Right ventricle myocardium superior (tissue), 1 donor: ENCODE results near the gene BICD1. TPM values are rescaled to one million over a fixed set of nuclear protein-coding genes. Genes with fewer than 3 reads are reported as not detected.
A peak's percentile ranks its signal among the peaks of the same experiment; 100 is the strongest.

Experiments
- ATAC-seq: fragments of 200-7000 bp; cut with Tn5 transposase; one replicate; pipeline ENCODE4 v1.9.1; 2020; ENCODE audit warnings: mild to moderate bottlenecking; ENCODE audit not compliant: poor library complexity
- DNase-seq: peaks from one replicate; pipeline ENCODE4 v3.0.0-alpha.2; 2020
- intact Hi-C: fragments of 100-400 bp; cut with DNase I; formaldehyde crosslinking; loops from one replicate; pipeline ENCODE4 v1.11.2; 2022
- total RNA-seq: library from RNA; stranded (reverse); fragmentation: NEBNext Ultra II Directional; extraction: Animal tissue kit (Norgen Biotek cat#: 25700); gene quantifications from one replicate; pipeline ENCODE4 v1.2.1, GENCODE V29; 2021
- donor health status: DM: no; HTN: yes; CAD: no; lungs with severe emphysema.

Gene BICD1
- total RNA-seq, 1 donor from 2014 or later, result 3.5 TPM

DNA sequence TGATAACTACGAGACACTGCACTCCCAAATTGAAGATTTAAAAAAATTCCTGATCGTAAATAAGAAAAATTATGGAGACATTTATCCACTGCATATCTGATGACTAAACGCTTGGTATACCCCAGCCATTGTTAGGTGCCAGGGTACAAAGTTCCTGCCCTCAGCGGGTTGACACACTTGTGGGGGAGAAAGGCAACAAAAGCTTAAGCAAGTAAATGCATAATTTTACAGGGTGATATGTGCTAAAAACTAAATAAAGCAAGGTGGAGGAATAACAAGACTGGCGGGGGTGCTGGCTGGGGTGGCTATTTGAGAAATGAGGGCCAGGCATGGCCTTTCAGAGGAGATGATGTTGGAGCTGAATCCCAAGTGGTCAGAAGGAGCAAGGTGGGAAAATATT lies 25.0 kb downstream of the BICD1 start:
- no peak for DNase-seq
- no peak for ATAC-seq
- intact Hi-C loops, result no loop called here

DNA sequence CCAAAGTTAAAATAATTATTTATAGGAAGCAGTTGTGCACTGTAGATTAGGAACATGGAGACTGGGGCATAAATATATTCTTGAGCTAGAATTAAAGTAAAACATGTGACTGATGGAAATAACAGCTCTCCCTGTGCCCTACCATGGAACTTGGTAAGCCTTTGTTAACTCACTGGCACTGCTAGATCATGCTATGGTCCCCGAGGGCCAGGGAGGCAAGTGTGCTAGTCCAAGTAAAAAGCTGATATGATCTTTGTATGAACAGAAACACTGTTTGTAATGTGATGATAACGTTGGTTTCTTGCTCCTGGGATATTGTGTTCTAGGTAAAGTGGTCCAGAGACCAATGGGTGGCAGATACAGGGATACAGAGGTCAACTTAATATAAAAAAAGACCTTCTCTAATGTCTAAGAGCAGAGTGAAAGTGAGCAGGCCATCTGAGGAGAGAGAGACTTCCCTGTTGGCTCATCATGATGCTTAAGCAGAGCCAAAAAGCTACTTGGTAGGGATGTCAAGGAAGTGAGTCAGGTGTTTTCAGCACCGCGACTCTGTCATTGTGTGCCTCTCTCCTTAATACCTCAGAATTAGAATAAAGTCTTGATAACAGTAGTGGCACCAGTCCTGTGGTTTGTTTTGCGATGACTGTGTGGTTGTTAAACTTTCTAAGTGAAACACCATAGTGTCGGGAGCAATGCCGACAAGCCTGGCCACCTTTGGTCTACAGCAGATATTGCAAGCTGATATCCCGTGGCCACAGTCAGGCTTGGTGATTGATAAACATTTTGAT lies 27.6 kb downstream of the BICD1 start:
- intact Hi-C loops, result no loop called here

DNA sequence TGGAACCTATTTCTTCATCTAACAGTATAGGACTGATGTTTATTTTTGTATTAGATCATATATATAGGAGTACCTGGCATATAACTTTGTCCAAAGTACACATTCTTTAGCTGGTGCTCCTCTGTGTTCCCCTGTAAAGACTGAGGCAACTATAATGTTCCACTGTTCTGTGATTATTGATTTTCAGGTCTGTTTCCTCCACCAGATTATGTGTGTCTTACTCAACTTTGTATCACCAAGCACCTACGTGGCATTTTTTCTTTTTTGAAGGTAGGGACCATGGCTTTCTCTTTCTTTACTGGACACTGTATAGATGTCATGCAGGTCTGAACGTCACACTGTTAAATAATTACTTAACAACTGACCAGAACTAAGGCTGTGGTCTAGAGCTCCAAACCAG lies 29.3 kb downstream of the BICD1 start:
- DNase-seq (no peak), ATAC-seq (no peak)
- intact Hi-C loops, result no loop called here

More for the DNA sequence above, 27.6 kb downstream of the BICD1 start:
- DNase-seq (no peak), ATAC-seq (no peak)

DNA sequence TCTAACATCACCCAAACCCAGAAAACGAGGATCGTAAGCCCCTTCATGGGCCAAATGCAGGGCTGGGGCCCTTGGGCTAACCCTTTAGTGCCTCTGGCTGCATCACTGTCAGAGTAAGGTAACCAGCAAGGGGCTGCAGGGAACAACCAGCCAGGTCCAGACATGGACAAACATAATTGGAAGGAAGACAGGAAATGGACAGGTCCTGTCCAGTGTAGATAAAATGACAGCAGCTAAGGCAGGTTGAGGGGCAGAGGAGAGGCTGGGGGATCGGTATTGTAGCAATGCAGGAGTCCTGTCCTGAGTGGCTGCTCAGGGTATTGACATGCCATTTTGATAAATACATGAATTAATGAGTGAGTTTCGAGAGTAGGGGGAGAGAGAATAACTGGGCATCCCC lies 29.8 kb downstream of the BICD1 start:
- no peak for ATAC-seq
- intact Hi-C loops, result no loop called here
- no peak for DNase-seq

DNA sequence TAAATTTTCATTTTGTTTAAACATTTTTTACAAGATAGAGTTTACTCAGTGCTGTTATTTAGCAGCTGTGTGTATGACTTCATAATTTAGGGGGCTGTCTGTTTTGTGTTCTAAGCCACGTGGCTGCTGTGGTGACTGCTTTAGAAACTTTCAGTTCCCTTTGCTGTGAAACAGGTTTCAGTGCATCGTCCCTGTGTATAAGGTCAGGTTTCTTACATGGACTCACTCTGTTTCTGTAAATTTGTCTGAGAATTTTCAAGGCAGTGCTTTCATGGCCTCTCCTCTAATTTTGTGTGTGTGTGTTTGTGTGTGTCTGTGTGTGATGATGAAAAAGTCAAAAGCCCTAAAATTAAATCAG lies 32.4 kb downstream of the BICD1 start:
- DNase-seq (no peak), ATAC-seq (peak; percentile 71)
- intact Hi-C loops, result no loop called here

DNA sequence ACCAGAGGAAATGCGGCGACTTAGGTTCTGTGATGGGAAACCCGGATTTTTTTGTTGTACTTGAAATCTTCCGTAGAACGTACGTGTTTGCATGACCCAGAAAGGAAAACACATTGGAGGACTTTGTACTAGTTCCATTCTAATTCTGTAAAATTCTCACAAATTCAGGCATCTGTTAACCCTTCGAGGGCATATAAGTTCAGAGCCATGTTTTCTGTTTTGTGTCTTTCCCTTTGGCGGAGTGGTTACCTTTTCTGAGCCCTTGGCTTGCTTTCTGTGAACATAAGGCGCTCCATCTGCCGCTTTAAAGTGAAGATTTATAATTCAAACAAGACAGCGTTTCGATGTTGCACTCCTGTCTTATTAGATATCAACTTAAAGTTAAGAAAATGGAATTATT lies 34.2 kb downstream of the BICD1 start:
- intact Hi-C loops, result no loop called here
- DNase-seq (no peak), ATAC-seq (no peak)

DNA sequence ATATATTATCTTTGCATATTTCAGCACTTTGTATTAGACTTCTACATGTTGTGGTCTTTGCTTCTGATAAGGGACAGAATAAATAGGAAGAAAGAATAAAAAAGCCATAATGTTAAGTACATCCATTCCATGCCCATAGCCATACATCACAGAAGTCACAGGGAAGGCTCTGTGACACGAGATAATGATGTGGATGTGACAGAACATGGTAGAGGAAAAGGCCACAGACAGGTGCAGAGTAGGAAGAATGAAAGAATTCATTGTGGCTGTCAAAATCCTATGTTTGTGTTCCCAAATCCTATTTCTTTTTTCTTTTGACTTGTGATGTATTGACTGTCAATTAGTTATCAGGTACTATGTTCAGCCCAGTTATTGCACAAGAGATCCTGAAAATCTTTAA lies 38.4 kb downstream of the BICD1 start:
- no peak for ATAC-seq
- no peak for DNase-seq

DNA sequence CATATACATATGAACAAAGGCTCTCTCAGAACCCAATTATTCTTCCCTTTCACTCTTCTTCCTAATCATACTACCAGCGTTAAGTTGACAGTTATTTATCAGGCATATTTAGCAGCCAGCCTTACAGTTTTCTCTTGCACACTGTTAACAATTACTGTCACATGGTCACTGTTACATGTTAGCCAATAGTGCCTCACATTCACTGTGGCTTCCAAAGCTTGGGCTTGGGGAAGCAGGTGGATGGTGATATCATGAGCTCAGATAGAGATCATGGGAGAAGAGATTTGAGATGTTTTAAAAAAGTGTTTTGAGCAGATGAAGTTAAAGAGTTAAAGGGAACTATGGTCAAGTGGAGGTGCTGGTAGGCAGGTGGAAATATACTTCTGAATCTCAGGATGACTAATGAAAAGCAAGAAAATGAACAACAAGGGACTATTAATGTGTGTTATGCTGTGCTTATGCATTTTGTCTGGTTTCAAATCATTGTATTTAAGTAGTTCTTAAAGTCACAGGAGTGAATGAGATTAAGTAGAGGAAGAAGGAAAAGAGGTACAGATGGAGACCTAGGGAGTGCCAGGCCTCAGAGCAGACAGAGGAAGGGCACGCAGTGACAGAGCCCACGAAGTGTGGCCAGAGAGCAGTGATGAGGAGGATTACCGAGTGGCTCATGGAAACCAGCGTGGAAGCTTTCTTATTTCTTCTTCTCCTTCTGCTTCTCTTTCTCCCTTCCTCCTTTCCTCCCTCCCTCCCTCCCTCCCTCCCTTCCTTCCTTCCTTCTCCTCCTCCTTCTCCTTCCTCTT lies 39.6 kb downstream of the BICD1 start:
- ATAC-seq, result no peak
- no peak for DNase-seq
- intact Hi-C loops, result no loop called here

More for the DNA sequence above, 38.4 kb downstream of the BICD1 start:
- intact Hi-C loops, result no loop called here

DNA sequence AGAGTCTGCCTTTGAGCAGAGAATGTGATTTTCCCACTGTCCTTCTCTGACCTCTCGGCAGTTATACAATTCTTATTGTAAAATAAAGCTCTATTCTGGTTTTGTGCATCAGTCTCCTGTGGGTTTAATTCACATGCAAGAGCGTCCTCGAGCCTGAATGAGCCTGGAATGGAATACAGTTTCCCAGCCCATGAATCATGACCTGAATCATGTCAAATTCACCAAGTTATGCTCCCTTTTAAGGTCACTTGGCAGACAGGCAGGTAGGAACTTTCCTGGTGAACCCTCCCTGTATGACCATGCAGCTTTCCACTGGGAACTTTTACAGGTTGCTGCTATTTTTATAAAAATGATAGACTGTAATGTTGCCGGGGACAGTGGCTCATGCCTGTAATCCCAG lies 41.7 kb downstream of the BICD1 start:
- intact Hi-C loops, result no loop called here
- DNase-seq (no peak), ATAC-seq (no peak)

DNA sequence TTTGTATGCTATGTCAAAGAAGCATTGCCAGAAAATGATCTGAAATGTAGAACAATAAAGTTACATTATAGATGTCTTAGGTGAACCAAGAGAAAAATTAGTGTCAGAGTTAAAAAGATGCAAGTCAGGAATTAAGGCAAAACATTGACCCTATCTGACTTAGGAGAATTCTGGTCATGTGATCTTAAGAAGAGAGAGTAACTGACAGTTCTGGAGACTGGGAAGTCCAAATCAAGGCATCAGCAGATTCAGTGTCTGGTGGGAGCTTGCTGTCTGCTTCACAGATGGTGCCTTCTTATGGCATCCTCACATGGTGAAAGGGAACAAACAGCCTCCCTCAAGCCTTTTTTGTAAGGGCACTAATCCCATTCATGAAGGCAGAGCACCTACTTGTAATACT lies 42.8 kb downstream of the BICD1 start:
- DNase-seq (no peak), ATAC-seq (no peak)
- intact Hi-C loops, result no loop called here

DNA sequence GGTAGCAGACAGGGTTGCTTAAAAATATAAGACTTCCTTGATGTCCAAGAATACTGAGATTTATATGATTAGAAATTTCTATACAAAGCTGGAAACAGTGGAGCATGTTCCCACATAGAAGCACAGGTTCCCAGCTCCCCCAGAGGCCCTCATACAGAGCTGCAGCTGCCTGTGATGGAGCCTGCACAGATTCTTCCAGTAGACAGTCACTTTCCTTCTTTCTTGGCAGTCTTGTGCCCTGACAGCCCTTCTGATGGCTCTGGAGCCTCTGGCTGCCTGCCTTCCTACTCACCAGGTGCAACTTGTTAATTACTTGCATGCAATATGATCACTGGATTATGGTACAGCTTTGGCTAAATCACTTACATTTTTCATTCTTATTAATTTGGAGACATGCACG lies 44.4 kb downstream of the BICD1 start:
- no peak for ATAC-seq
- DNase-seq, result no peak
- intact Hi-C loops, result no loop called here

DNA sequence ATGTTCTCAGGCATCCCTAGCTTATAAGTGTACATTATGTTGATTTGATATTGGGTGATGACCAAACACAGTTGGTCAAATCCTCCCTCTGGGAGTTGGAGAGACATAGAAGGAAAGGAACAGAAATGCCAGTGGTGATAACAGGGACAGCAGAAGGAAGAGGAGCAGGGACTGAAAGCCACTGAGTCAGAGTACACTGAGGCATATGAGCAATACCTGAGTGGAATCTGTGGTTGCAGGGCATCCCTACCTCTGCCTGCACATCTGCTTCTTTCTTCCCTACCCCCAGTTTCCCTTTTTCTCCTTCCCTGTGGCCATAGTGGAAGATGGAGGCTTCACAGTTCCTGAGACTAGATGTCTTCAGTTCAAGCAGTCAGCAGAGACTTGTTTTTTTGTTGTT lies 44.9 kb downstream of the BICD1 start:
- no peak for DNase-seq
- intact Hi-C loops, result no loop called here
- ATAC-seq, result no peak

DNA sequence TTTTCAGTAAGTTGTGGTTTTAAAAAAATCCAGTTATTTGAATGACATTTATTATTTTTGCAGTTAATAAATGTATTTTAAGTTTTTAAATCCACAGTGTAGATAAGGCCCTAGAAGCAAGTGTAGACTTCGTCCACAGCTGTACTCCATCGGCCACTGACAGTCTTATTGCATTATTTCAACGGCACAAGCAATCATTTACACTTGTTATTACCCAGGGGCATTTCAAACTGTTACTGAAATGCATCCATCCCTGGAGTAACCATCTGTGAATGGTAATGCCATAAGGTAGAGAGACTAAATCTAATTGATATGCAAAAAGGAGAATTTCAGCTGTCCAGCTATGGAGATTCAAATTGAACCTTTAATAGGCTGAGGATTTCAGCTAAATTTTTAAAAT lies 48.4 kb downstream of the BICD1 start:
- DNase-seq, result no peak
- intact Hi-C loops, result no loop called here
- ATAC-seq, result no peak

DNA sequence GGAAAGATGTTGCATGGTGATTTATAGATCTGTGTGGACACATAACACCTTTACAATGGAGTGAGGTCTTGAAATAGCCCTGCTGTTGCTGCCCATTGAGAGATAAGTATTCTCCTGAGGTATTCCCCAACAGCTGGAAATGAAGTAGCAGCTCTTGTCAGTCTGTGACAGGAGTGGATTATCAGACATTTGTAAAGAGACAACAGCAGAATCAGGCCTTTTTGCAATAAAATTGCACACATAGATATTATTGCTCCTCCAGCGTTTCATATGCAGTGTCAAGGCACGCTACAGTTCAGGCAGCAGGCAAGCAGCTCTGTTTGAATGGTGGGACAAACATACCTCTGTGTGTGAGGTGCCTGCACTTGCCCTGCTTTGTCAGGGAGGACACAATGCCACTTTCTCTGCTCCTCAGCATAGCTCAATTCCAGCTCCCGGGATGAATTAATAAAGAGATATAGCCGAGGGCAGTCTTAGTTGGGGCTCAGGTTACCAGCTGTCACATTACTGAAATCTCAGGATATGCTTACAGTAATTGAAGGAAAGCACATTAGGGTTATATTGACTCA lies 49.4 kb downstream of the BICD1 start:
- DNase-seq (no peak), ATAC-seq (no peak)
- intact Hi-C loops, result no loop called here

DNA sequence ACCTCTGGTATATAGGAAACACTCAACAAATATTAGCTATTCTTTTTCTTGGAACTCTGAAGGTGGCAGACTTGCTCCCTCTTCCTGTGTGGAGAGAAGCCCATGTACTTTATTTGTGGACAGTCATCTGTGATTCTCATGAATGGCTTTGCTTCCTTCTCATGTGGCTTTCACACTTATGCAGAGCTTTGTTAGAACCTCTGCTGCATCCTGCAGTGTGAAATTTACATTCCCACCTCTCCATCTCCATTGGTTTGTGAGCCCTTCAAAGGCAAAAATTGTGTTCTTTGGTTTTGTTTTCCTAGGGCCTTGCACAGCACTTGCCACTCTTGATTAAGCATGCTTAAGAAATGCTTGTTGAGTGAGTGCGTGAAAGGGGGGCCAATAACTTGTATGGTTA lies 51.9 kb downstream of the BICD1 start:
- no peak for DNase-seq
- ATAC-seq, result no peak
- intact Hi-C loops, result no loop called here

DNA sequence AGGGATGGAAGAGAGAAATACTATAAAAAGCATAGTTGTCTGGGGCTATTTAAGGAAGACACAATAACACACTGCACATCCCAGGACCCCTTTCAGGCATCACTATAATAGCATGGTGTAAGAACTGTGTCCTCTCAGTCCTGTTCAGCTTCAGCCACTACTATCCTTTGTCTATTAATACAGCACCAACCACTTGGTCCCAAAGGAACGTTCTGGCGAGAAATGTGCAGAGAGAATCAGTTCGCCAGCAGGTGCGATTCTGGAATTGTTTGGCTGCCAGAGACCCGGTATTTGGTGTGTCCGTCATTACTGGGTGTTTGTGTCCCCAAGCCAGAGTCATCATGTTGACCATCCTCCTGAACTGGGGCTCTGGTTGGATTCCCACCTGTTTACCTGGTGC lies 52.7 kb downstream of the BICD1 start:
- intact Hi-C loops, result no loop called here
- DNase-seq (no peak), ATAC-seq (no peak)

DNA sequence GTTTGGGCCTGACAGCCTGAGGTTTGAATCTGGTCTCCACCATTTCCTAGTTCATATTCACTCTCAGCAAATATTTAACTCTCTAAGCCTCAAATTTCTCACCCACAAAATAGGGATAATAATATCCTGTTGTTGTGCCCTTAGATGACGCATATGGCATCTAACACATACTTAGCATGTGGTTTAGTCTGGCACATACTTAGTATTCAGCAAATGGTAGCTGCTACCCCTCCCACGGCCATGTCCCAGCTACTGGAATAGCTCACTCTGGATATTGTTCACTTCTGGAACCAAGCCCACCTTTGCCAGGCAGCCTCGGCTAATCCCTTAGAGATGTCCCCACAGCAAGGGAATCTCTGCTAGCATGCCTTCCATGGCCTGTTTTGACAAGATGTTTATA lies 53.3 kb downstream of the BICD1 start:
- no peak for DNase-seq
- ATAC-seq, result no peak
- intact Hi-C loops, result no loop called here

DNA sequence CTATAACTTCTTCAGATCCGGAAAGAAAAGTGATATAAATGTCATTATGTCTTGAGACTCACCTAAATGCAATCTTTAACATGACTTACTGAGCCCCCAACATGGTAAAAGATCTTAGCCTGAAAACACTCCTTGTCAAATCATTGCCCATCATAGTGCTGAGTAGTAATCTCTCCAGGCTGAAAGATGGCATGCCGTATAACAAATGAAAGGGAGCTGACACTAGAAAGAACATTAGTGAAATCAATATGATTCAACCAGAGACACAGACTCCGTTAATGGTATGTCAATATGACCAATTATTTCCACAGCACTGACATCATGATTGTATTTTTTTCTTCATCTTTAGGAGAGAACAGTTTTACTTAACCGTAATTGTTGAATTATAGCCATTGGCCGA lies 54.4 kb downstream of the BICD1 start:
- no peak for ATAC-seq
- DNase-seq, result no peak
- intact Hi-C loops, result no loop called here

DNA sequence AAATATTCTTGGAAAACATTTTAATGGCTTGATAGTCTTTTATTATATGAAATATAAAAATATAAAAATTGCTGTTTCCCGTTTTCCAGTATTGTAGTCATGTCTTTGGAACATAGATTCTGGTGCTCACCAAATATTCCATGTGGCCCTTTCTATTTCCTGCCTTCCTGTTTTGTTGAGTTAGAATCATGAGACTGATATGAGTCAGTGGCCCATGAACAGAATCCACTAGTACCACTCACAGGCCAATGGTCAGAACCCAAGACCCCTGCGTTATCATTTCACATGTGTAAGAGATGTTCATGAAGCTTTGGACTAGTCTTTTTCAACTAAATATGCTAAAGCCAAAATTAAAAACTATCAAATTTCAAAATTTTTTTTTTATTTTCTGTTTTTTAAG lies 56.9 kb downstream of the BICD1 start:
- no peak for DNase-seq
- no peak for ATAC-seq
- intact Hi-C loops, result no loop called here

DNA sequence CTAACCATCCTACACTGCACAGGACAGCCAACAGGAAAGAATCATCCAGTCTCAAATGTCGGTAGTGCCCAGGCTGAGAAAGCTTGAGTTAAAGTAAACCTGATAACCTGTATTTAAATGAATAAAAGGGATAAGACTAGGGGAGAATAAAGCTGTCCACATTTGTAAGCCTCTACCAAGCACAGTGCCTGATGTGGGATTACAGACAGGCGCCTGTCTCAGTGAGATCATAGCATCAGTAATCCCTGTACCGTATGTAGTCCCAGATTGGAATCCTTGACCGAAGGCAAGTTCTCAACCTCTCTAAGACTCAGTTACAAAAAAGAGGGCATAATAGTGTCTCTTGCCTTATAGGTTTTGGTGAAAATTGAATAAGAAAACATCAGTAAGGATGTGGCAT lies 59.9 kb downstream of the BICD1 start:
- ATAC-seq, result no peak
- intact Hi-C loops, result no loop called here
- no peak for DNase-seq
